H9 (cell line): ENCODE data around the gene SLC6A8. TPM values are rescaled to one million over a fixed set of nuclear protein-coding genes. Genes with fewer than 3 reads are reported as not detected.
"Not testable (repeated sequence)": the region's sequence is repeated elsewhere in the genome, so short reads cannot be mapped to it uniquely, and the experiment has no call there.

ENCODE experiments used
- DNase-seq: peaks from one replicate; pipeline ENCODE4 v3.0.0-alpha.2; 2017
- H2AFZ ChIP-seq: one replicate; pipeline ENCODE4 v1.6.1; 2013; ENCODE audit warnings: mild to moderate bottlenecking, low read length, control low read depth, moderate library complexity
- H2AK5ac ChIP-seq: 2 replicates; pipeline ENCODE4 v1.6.1; 2013; ENCODE audit warnings: low read length, control low read depth, mixed read lengths; ENCODE audit not compliant: insufficient read length
- H2BK120ac ChIP-seq: one replicate; pipeline ENCODE4 v1.6.1; 2013; ENCODE audit warnings: low read depth, mild to moderate bottlenecking, low read length, control low read depth, inconsistent platforms; ENCODE audit not compliant: poor library complexity, severe bottlenecking
- H2BK12ac ChIP-seq: 2 replicates; pipeline ENCODE4 v1.6.1; 2013; ENCODE audit warnings: low read length, control low read depth, mixed read lengths, low read depth; ENCODE audit not compliant: insufficient read length
- H2BK15ac ChIP-seq: 2 replicates; pipeline ENCODE4 v1.6.1; 2013; ENCODE audit warnings: low read depth, low read length, control low read depth
- H2BK20ac ChIP-seq: one replicate; pipeline ENCODE4 v1.6.1; 2013; ENCODE audit warnings: low read depth, mild to moderate bottlenecking, low read length, control low read depth, inconsistent platforms; ENCODE audit not compliant: poor library complexity, severe bottlenecking
- H2BK5ac ChIP-seq: 2 replicates; pipeline ENCODE4 v1.6.1; 2013; ENCODE audit warnings: low read length, control low read depth, mixed read lengths; ENCODE audit not compliant: insufficient read length
- H3K14ac ChIP-seq: 2 replicates; pipeline ENCODE4 v1.6.1; 2013; ENCODE audit warnings: low read length, control low read depth; ENCODE audit not compliant: insufficient read depth
- H3K18ac ChIP-seq: 2 replicates; pipeline ENCODE4 v1.6.1; 2013; ENCODE audit warnings: low read depth, mild to moderate bottlenecking, mixed read lengths, low read length, control low read depth; ENCODE audit not compliant: insufficient read length
- H3K23ac ChIP-seq: 2 replicates; pipeline ENCODE4 v1.6.1; 2013; ENCODE audit warnings: low read length, control low read depth, mixed read lengths, low read depth; ENCODE audit not compliant: insufficient read length
- H3K23me2 ChIP-seq: 2 replicates; pipeline ENCODE4 v1.6.1; 2013; ENCODE audit warnings: low read depth, mild to moderate bottlenecking, mixed read lengths, low read length, control low read depth; ENCODE audit not compliant: insufficient read length, poor library complexity, severe bottlenecking
- H3K27ac ChIP-seq: 2 replicates; pipeline ENCODE4 v1.5.1; 2013; ENCODE audit warnings: low read length, control low read depth, mixed read lengths, low read depth; ENCODE audit not compliant: insufficient read length
- H3K27me3 ChIP-seq: 2 replicates; pipeline ENCODE4 v1.6.1; 2013; ENCODE audit warnings: low read length, control low read depth, inconsistent platforms; ENCODE audit not compliant: insufficient read depth
- H3K4ac ChIP-seq: 2 replicates; pipeline ENCODE4 v1.6.1; 2013; ENCODE audit warnings: low read depth, mild to moderate bottlenecking, control low read depth, inconsistent platforms, low read length, moderate library complexity
- H3K4me1 ChIP-seq: 2 replicates; pipeline ENCODE4 v1.6.1; 2013; ENCODE audit warnings: low read length, control low read depth, inconsistent platforms; ENCODE audit not compliant: insufficient read depth
- H3K4me2 ChIP-seq: 2 replicates; pipeline ENCODE4 v1.6.1; 2013; ENCODE audit warnings: low read length, control low read depth, mixed read lengths; ENCODE audit not compliant: insufficient read length, insufficient read depth
- H3K56ac ChIP-seq: 2 replicates; pipeline ENCODE4 v1.6.1; 2013; ENCODE audit warnings: low read depth, mild to moderate bottlenecking, mixed read lengths, low read length, control low read depth; ENCODE audit not compliant: insufficient read length
- H3K79me1 ChIP-seq: 2 replicates; pipeline ENCODE4 v1.6.1; 2013; ENCODE audit warnings: low read depth, mild to moderate bottlenecking, moderate library complexity, low read length, control low read depth, inconsistent platforms; ENCODE audit not compliant: insufficient read depth, poor library complexity, severe bottlenecking
- H3K79me2 ChIP-seq: 2 replicates; pipeline ENCODE4 v1.6.1; 2013; ENCODE audit warnings: low read length, control low read depth, inconsistent platforms; ENCODE audit not compliant: insufficient read depth
- H3K9ac ChIP-seq: 2 replicates; pipeline ENCODE4 v1.6.1; 2013; ENCODE audit warnings: low read length, control low read depth, mixed read lengths; ENCODE audit not compliant: insufficient read length; ENCODE audit errors: extremely low read depth
- H3K9me3 ChIP-seq: one replicate; pipeline ENCODE4 v1.6.1; 2013; ENCODE audit warnings: low read depth, low read length, inconsistent platforms; ENCODE audit not compliant: control insufficient read depth
- H3T11ph ChIP-seq: one replicate; pipeline ENCODE4 v1.6.1; 2013; ENCODE audit warnings: mild to moderate bottlenecking, low read length, control low read depth, inconsistent platforms
- H4K20me1 ChIP-seq: one replicate; pipeline ENCODE4 v1.6.1; 2013; ENCODE audit not compliant: control insufficient read depth, insufficient read length, insufficient read depth
- H4K5ac ChIP-seq: 2 replicates; pipeline ENCODE4 v1.6.1; 2013; ENCODE audit warnings: low read depth, mild to moderate bottlenecking, mixed read lengths, low read length, control low read depth; ENCODE audit not compliant: insufficient read length
- H4K8ac ChIP-seq: replicated peaks from 2 replicates; pipeline ENCODE4 v1.6.1; 2013; ENCODE audit warnings: low read length, control low read depth, mixed read lengths, low read depth; ENCODE audit not compliant: insufficient read length
- H4K91ac ChIP-seq: 2 replicates; pipeline ENCODE4 v1.6.1; 2013; ENCODE audit warnings: low read depth, mild to moderate bottlenecking, moderate library complexity, mixed read lengths, low read length, control low read depth; ENCODE audit not compliant: insufficient read length
- H3K27ac Mint-ChIP-seq, 3 experiments: 2 replicates in 2 of 3; 3 replicates in 1 of 3; pipeline ENCODE4 v1.8.0; 2020 to 2021; ENCODE audit warnings: mixed read lengths in 3 of 3, mild to moderate bottlenecking in 1 of 3, moderate library complexity in 1 of 3
- H3K27me3 Mint-ChIP-seq: 2 replicates; pipeline ENCODE4 v1.8.0; 2021; ENCODE audit warnings: low read depth, mild to moderate bottlenecking, moderate library complexity, mixed read lengths
- H3K36me3 Mint-ChIP-seq, 3 experiments: 2 replicates in 2 of 3; 3 replicates in 1 of 3; pipeline ENCODE4 v1.8.0; 2020 to 2021; ENCODE audit warnings: low read depth in 3 of 3, mixed read lengths in 3 of 3; ENCODE audit not compliant: insufficient read depth in 1 of 3
- H3K4me1 Mint-ChIP-seq, 2 experiments: 2 replicates each; pipeline ENCODE4 v1.8.0; 2020; ENCODE audit warnings: mixed read lengths in 2 of 2
- H3K4me3 Mint-ChIP-seq, 2 experiments: 2 replicates in 1 of 2; 3 replicates in 1 of 2; pipeline ENCODE4 v1.8.0; 2020 to 2021; ENCODE audit warnings: mild to moderate bottlenecking in 2 of 2, mixed read lengths in 2 of 2, moderate library complexity in 1 of 2
- H3K9me3 Mint-ChIP-seq, 2 experiments: 2 replicates in 1 of 2; 3 replicates in 1 of 2; pipeline ENCODE4 v1.8.0; 2020; ENCODE audit warnings: mild to moderate bottlenecking in 2 of 2, mixed read lengths in 2 of 2, moderate library complexity in 1 of 2
- WGBS: extraction: QIAGEN DNeasy Blood & Tissue Kit; methylation state at CpG from one replicate; pipeline ENCODE4 v1.1.7; 2013; ENCODE audit warnings: missing lambda C conversion rate, low lambda C conversion rate, mixed read lengths; ENCODE audit not compliant: insufficient read length; ENCODE audit errors: extremely low coverage; 5-methylcytosine and 5-hydroxymethylcytosine counted together
- total RNA-seq: library from RNA; stranded (reverse); gene quantifications from 2 replicates; pipeline ENCODE4 v1.2.1, GENCODE V29; 2021
- TF ChIP-seq, protein P1 (sequence below): fragments of 200-600 bp; sonication (generic); conservative IDR thresholded peaks from 3 replicates; pipeline ENCODE4 v1.8.0; 2021; ENCODE audit warnings: antibody characterized with exemption, mild to moderate bottlenecking

Gene SLC6A8
- total RNA-seq, 1 experiment from 2014 or later = 229 TPM

DNA sequence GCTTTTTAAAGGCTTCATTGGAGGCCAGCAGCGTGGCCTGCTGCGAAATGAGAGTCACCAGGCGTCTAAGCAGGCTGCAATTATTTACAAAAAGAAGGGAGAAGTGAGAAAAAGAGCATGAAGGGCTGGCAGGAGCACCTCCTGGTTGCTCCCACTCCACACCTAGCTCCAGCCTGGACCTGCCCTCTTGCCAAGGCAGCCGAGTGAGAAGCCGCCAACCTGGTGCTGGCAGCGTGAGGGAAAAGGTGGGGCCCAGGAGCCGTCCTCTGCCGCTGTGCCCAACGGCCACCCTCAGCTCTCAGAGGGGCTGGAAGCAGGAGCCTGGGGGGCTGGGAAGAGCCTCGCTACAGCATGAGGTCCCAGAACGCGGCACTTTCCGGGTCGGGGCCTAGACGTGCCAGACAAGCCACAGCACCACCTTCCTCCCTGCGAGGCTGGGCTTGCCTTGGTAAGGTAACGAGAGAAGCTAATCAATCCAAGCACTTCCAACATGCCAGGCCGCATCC, 16.3 kb downstream of the SLC6A8 start:
- H3K4me3 Mint-ChIP-seq = no peak overlapping the region
- H3K4ac ChIP-seq = no peak overlapping the region
- WGBS = no CpG with 5 or more reads among the region's 18 CpGs

DNA sequence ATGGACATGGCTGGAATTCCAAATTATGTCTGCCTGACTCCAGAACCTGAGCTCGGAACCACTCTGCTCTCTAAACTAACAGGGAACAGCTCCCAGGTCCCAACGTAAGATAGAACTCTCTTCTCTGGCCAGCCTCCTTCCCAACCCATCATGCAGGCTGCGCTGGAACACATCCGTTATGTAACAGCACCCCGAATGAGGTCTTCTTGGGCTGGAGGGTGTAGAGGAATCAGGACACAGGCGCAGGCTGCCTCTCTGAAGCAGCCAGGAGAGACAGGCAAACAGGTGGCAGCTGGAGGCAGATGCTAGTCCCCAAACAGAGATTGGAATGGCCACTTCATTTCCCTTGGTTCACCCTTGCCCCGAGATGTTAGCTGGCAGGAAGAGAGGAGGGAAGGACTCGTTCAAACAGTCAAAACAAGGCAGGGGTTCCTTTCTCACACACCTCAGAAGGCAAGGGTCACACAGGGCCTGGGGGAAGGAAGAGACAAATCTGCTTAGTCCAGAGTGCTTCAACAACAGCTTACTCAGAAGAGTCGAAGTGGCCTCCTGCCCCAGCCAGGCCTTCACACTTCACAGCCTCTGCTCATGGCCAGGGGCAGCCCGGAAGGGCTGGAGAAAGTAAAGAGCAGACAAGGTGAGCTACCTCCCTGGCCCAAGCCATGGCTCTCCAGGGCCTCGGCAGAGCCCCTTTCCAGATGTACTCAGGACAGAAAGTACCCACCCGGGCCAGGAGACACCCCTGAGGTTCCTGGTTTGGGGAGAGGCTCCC, 17.1 kb downstream of the SLC6A8 start:
- no CpG with 5 or more reads among the region's 12 CpGs for WGBS
- not testable (repeated sequence) for H3K27me3 ChIP-seq, H3K79me2 ChIP-seq, H2BK15ac ChIP-seq, H4K20me1 ChIP-seq, H3K4me2 ChIP-seq, H3K27me3 Mint-ChIP-seq, H3K4ac ChIP-seq, H3K23me2 ChIP-seq, H3K4me3 Mint-ChIP-seq, H4K8ac ChIP-seq, H3K14ac ChIP-seq, H3K56ac ChIP-seq, H4K5ac ChIP-seq, H3K9me3 ChIP-seq, H3K23ac ChIP-seq, H3K79me1 ChIP-seq, H2BK5ac ChIP-seq, H2BK12ac ChIP-seq, H3K27ac Mint-ChIP-seq, H3K4me1 Mint-ChIP-seq, H3K18ac ChIP-seq, H3K4me1 ChIP-seq, H3T11ph ChIP-seq, H2AK5ac ChIP-seq, H2BK120ac ChIP-seq, H2BK20ac ChIP-seq, H4K91ac ChIP-seq, H3K27ac ChIP-seq, H2AFZ ChIP-seq, DNase-seq, H3K9ac ChIP-seq
- Mint-ChIP-seq H3K36me3 (peaks cover 25 to 63% (median 51%) of the 10 kb centered on the region in 3 experiments), H3K9me3 (peaks cover 67 to 81% of the 10 kb centered on the region in 2 experiments)

More for the DNA sequence above, 16.3 kb downstream of the SLC6A8 start:
- Mint-ChIP-seq H3K27ac (no peak overlapping the region), H3K4me1 (peaks cover 3 to 6% of the 10 kb centered on the region in 2 experiments; a peak in 3 of 4 replicates), H3K9me3 (peaks cover 64 to 78% of the 10 kb centered on the region in 2 experiments), H3K27me3 (no peaks in the 10 kb centered on the region), H3K36me3 (peaks cover 25 to 59% (median 50%) of the 10 kb centered on the region in 3 experiments)
- Histone ChIP-seq H3T11ph (no peak overlapping the region), H2BK20ac (no peak overlapping the region), H3K79me2 (no peaks in the 10 kb centered on the region), H2BK120ac (no peak overlapping the region), H2AFZ (no peak overlapping the region), H3K9ac (no peak overlapping the region), H3K79me1 (no peaks in the 10 kb centered on the region), H4K8ac (no peak overlapping the region), H3K56ac (no peak overlapping the region), H3K4me1 (no peaks in the 10 kb centered on the region), H3K27me3 (no peaks in the 10 kb centered on the region), H4K5ac (no peak overlapping the region), H3K27ac (no peak overlapping the region), H3K9me3 (peaks cover 6% of the 10 kb centered on the region), H3K4me2 (no peak overlapping the region), H4K20me1 (no peaks in the 10 kb centered on the region), H2BK15ac (no peak overlapping the region), H2BK5ac (no peak overlapping the region), H4K91ac (no peak overlapping the region), H2BK12ac (no peak overlapping the region), H3K14ac (no peak overlapping the region), H3K23me2 (no peaks in the 10 kb centered on the region), H3K23ac (no peak overlapping the region), H3K18ac (no peak overlapping the region), H2AK5ac (no peak overlapping the region)
- TF ChIP-seq, protein P1, sequence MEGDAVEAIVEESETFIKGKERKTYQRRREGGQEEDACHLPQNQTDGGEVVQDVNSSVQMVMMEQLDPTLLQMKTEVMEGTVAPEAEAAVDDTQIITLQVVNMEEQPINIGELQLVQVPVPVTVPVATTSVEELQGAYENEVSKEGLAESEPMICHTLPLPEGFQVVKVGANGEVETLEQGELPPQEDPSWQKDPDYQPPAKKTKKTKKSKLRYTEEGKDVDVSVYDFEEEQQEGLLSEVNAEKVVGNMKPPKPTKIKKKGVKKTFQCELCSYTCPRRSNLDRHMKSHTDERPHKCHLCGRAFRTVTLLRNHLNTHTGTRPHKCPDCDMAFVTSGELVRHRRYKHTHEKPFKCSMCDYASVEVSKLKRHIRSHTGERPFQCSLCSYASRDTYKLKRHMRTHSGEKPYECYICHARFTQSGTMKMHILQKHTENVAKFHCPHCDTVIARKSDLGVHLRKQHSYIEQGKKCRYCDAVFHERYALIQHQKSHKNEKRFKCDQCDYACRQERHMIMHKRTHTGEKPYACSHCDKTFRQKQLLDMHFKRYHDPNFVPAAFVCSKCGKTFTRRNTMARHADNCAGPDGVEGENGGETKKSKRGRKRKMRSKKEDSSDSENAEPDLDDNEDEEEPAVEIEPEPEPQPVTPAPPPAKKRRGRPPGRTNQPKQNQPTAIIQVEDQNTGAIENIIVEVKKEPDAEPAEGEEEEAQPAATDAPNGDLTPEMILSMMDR = no peak
- no peak for DNase-seq
